Thyroid gland (tissue), 4 donors: ENCODE measurements around the gene WNT9B.

ENCODE experiments used
- CTCF ChIP-seq, 6 experiments: fragments of 200-600 bp in 3 of 6; fragments of 450-650 bp in 3 of 6; sonication (generic) in 3 of 6; IDR thresholded peaks; one replicate each; pipeline ENCODE4 v1.5.1; 2016 to 2019; ENCODE audit warnings: antibody characterized with exemption in 6 of 6, mild to moderate bottlenecking in 2 of 6, inconsistent platforms in 1 of 6, moderate library complexity in 1 of 6
- POLR2A ChIP-seq, 2 donors: fragments of 450-650 bp; IDR thresholded peaks; one replicate each; pipeline ENCODE4 v1.6.1; 2017; ENCODE audit warnings: antibody characterized with exemption in 2 of 2, mild to moderate bottlenecking in 2 of 2, moderate library complexity in 1 of 2

GRCh38 chr17:46836500-46836899, 14.9 kb upstream of the WNT9B start:
- no peak for TF ChIP-seq CTCF (IDR thresholded peaks at IDR 0.05)
- no peak for TF ChIP-seq POLR2A (IDR thresholded peaks at IDR 0.05)
